ENCODE data around the gene TENM4.

- TF ChIP-seq POLR2A (IDR thresholded peaks at IDR 0.05) (no peak), POLR2AphosphoS5 (IDR thresholded peaks at IDR 0.05) (no peak)
- TF ChIP-seq, protein P1, sequence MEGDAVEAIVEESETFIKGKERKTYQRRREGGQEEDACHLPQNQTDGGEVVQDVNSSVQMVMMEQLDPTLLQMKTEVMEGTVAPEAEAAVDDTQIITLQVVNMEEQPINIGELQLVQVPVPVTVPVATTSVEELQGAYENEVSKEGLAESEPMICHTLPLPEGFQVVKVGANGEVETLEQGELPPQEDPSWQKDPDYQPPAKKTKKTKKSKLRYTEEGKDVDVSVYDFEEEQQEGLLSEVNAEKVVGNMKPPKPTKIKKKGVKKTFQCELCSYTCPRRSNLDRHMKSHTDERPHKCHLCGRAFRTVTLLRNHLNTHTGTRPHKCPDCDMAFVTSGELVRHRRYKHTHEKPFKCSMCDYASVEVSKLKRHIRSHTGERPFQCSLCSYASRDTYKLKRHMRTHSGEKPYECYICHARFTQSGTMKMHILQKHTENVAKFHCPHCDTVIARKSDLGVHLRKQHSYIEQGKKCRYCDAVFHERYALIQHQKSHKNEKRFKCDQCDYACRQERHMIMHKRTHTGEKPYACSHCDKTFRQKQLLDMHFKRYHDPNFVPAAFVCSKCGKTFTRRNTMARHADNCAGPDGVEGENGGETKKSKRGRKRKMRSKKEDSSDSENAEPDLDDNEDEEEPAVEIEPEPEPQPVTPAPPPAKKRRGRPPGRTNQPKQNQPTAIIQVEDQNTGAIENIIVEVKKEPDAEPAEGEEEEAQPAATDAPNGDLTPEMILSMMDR (IDR thresholded peaks at IDR 0.05) = no peak
Observed at GRCh38 chr11:79227308-79227707, 213.5 kb downstream of the TENM4 start.
